ENCODE results near the gene TMEM131. TPM values are rescaled to one million over a fixed set of nuclear protein-coding genes. Genes with fewer than 3 reads are reported as not detected.

Gene TMEM131
- total RNA-seq, 6 donors from 2014 or later = 30.5 to 67.5 (median 39.7) TPM

GRCh38 chr2:97708608-97709007 is 287.1 kb downstream of the TMEM131 start:
- H3K27me3 ChIP-seq = no peaks in the 10 kb centered on the region
- no peak for DNase-seq
- no peak overlapping the region for H3K4me3 ChIP-seq
- no peaks in the 10 kb centered on the region for H3K36me3 ChIP-seq
- no peaks in the 10 kb centered on the region for H3K4me1 ChIP-seq
- 80 to 96% methylated on average over 8 of the region's 8 CpGs for WGBS, 2 donors
- no peak for ATAC-seq (ENCODE audit: low FRiP score in 2 of 2)
- H3K27ac ChIP-seq = no peak overlapping the region
- TF ChIP-seq EP300 (IDR thresholded peaks at IDR 0.05) (no peak), POLR2AphosphoS5 (IDR thresholded peaks at IDR 0.05) (no peak), CTCF (IDR thresholded peaks at IDR 0.05) (no peak), POLR2A (IDR thresholded peaks at IDR 0.05) (no peak)
- H3K9me3 ChIP-seq = no peaks in the 10 kb centered on the region

- no peak for TF ChIP-seq POLR2AphosphoS5 (IDR thresholded peaks at IDR 0.05)
- no peak for TF ChIP-seq CTCF (IDR thresholded peaks at IDR 0.05)
- TF ChIP-seq POLR2A (IDR thresholded peaks at IDR 0.05) = no peak
- no peak for TF ChIP-seq EP300 (IDR thresholded peaks at IDR 0.05)
- DNase-seq = no peak
- 70 to 100% methylated on average over 1 to 4 of the region's 4 CpGs for WGBS, 2 donors
- no peak for ATAC-seq (ENCODE audit: low FRiP score in 2 of 2)
- Histone ChIP-seq H3K27ac (no peak overlapping the region), H3K36me3 (no peaks in the 10 kb centered on the region), H3K4me3 (no peak overlapping the region), H3K4me1 (no peaks in the 10 kb centered on the region), H3K27me3 (no peaks in the 10 kb centered on the region), H3K9me3 (no peaks in the 10 kb centered on the region)
Measured at GRCh38 chr2:97708048-97708380, 287.7 kb downstream of the TMEM131 start.

GRCh38 chr2:97707362-97708047 is 288.2 kb downstream of the TMEM131 start:
- no peaks in the 10 kb centered on the region for H3K9me3 ChIP-seq
- 14 to 86% methylated on average over 1 to 11 of the region's 11 CpGs for WGBS, 2 donors
- peak in 1 of 2 donors; percentile 32 for ATAC-seq (ENCODE audit: low FRiP score in 2 of 2)
- no peaks in the 10 kb centered on the region for H3K4me1 ChIP-seq
- no peaks in the 10 kb centered on the region for H3K27me3 ChIP-seq
- H3K27ac ChIP-seq = no peak overlapping the region
- no peak overlapping the region for H3K4me3 ChIP-seq
- TF ChIP-seq POLR2A (IDR thresholded peaks at IDR 0.05) = no peak
- no peak for TF ChIP-seq POLR2AphosphoS5 (IDR thresholded peaks at IDR 0.05)
- TF ChIP-seq CTCF (IDR thresholded peaks at IDR 0.05) = no peak
- no peak for TF ChIP-seq EP300 (IDR thresholded peaks at IDR 0.05)
- no peaks in the 10 kb centered on the region for H3K36me3 ChIP-seq
- DNase-seq = no peak

GRCh38 chr2:97706708-97707345 is 288.9 kb downstream of the TMEM131 start:
- 68 to 75% methylated on average over 11 of the region's 11 CpGs for WGBS, 2 donors
- DNase-seq (no peak), ATAC-seq (ENCODE audit: low FRiP score in 2 of 2) (no peak)
- Histone ChIP-seq H3K27ac (no peak overlapping the region), H3K4me1 (no peaks in the 10 kb centered on the region), H3K4me3 (no peak overlapping the region), H3K36me3 (no peaks in the 10 kb centered on the region), H3K9me3 (no peaks in the 10 kb centered on the region), H3K27me3 (no peaks in the 10 kb centered on the region)
- TF ChIP-seq POLR2A (IDR thresholded peaks at IDR 0.05) = no peak
- no peak for TF ChIP-seq POLR2AphosphoS5 (IDR thresholded peaks at IDR 0.05)
- no peak for TF ChIP-seq CTCF (IDR thresholded peaks at IDR 0.05)
- TF ChIP-seq EP300 (IDR thresholded peaks at IDR 0.05) = no peak

Small RNAs within 50 kb of the gene (small RNA-seq; reads per million reads assigned to genes)
- gene HMGN1P36 (0 to 0.07 (median 0) reads per million in 4 donors), gene RNU7-96P (0 reads per million in 4 donors)

Other genes with a start within 250 kb of the TMEM131 start
- 10 to 100 TPM in 1 of 6 donors, 1 to 10 TPM in 4, under 1 TPM in 1; 0.72 to 25.3 (median 5.3) TPM for gene VWA3B, start 91.2 kb upstream of the TMEM131 start, total RNA-seq

Measured in upper lobe of left lung (tissue), 6 donors.